ENCODE results near the gene ZNG1A. TPM values are rescaled to one million over a fixed set of nuclear protein-coding genes. Genes with fewer than 3 reads are reported as not detected.

Gene ZNG1A
- total and polyA plus RNA-seq, 4 donors = 24.5 to 60.8 (median 33.9) TPM

GRCh38 chr9:224026-224425 is 45.2 kb upstream of the ZNG1A start:
- H3K27ac ChIP-seq (ENCODE audit: low read depth in 1 of 2, low read length in 1 of 2) = no peak overlapping the region
- no peaks in the 10 kb centered on the region for H3K27me3 ChIP-seq (ENCODE audit: control insufficient read depth in 3 of 3, insufficient read depth in 3 of 3, low read length in 2 of 3)
- DNase-seq (no peak), ATAC-seq (ENCODE audit: insufficient read depth, low FRiP score) (no peak)
- H3K4me3 ChIP-seq = no peak overlapping the region
- no peak overlapping the region for H3K9ac ChIP-seq (ENCODE audit: insufficient read depth in 1 of 2, low read length in 2 of 2)
- peaks cover 0 to 3% (median 0%) of the 10 kb centered on the region in 4 donors for H3K9me3 ChIP-seq (ENCODE audit: control insufficient read depth in 4 of 4, insufficient read depth in 3 of 4, low read length in 3 of 4)
- no peaks in the 10 kb centered on the region for H3K4me1 ChIP-seq (ENCODE audit: control insufficient read depth in 5 of 5, insufficient read depth in 5 of 5, low read length in 5 of 5)
- TF ChIP-seq CTCF (IDR thresholded peaks at IDR 0.05; ENCODE audit: control extremely low read depth, extremely low read depth) = no peak
- 27 to 53% methylated on average over 5 of the region's 5 CpGs for WGBS, 2 donors
- H3K36me3 ChIP-seq (ENCODE audit: control insufficient read depth in 4 of 4, insufficient read depth in 4 of 4, low read length in 4 of 4) = no peaks in the 10 kb centered on the region

- no peak for ATAC-seq (ENCODE audit: insufficient read depth, low FRiP score)
- Histone ChIP-seq H3K9ac (ENCODE audit: insufficient read depth in 1 of 2, low read length in 2 of 2) (no peak overlapping the region), H3K36me3 (ENCODE audit: control insufficient read depth in 4 of 4, insufficient read depth in 4 of 4, low read length in 4 of 4) (no peaks in the 10 kb centered on the region), H3K27ac (ENCODE audit: low read depth in 1 of 2, low read length in 1 of 2) (no peak overlapping the region), H3K4me1 (ENCODE audit: control insufficient read depth in 5 of 5, insufficient read depth in 5 of 5, low read length in 5 of 5) (no peaks in the 10 kb centered on the region), H3K9me3 (ENCODE audit: control insufficient read depth in 4 of 4, insufficient read depth in 3 of 4, low read length in 3 of 4) (no peaks in the 10 kb centered on the region), H3K27me3 (ENCODE audit: control insufficient read depth in 3 of 3, insufficient read depth in 3 of 3, low read length in 2 of 3) (peaks cover 0 to 5% (median 2%) of the 10 kb centered on the region in 3 donors), H3K4me3 (no peak overlapping the region)
- DNase-seq = no peak
- TF ChIP-seq CTCF (IDR thresholded peaks at IDR 0.05; ENCODE audit: control extremely low read depth, extremely low read depth) = no peak
- 52 to 82% methylated on average over 3 of the region's 3 CpGs for WGBS, 2 donors
Observed at GRCh38 chr9:223152-223551, 44.3 kb upstream of the ZNG1A start.

- Histone ChIP-seq H3K9ac (ENCODE audit: insufficient read depth in 1 of 2, low read length in 2 of 2) (no peak overlapping the region), H3K9me3 (ENCODE audit: control insufficient read depth in 4 of 4, insufficient read depth in 3 of 4, low read length in 3 of 4) (no peaks in the 10 kb centered on the region), H3K4me3 (no peak overlapping the region), H3K27me3 (ENCODE audit: control insufficient read depth in 3 of 3, insufficient read depth in 3 of 3, low read length in 2 of 3) (peaks cover 0 to 11% (median 10%) of the 10 kb centered on the region in 3 donors), H3K4me1 (ENCODE audit: control insufficient read depth in 5 of 5, insufficient read depth in 5 of 5, low read length in 5 of 5) (no peaks in the 10 kb centered on the region), H3K36me3 (ENCODE audit: control insufficient read depth in 4 of 4, insufficient read depth in 4 of 4, low read length in 4 of 4) (no peaks in the 10 kb centered on the region), H3K27ac (ENCODE audit: low read depth in 1 of 2, low read length in 1 of 2) (peak overlapping the region in 1 of 2 donors; percentile 70)
- ATAC-seq (ENCODE audit: insufficient read depth, low FRiP score) = no peak
- WGBS, 2 donors = 50 to 54% methylated on average over 6 of the region's 6 CpGs
- TF ChIP-seq CTCF (IDR thresholded peaks at IDR 0.05; ENCODE audit: control extremely low read depth, extremely low read depth) = no peak
- no peak for DNase-seq
Observed at GRCh38 chr9:221989-222776, 43.3 kb upstream of the ZNG1A start.
